Adrenal gland (tissue), 12 donors: ENCODE data around the gene PCED1B. TPM values are rescaled to one million over a fixed set of nuclear protein-coding genes. Genes with fewer than 3 reads are reported as not detected.

ENCODE experiments used
- DNase-seq, 7 donors: peaks; one replicate each; pipeline ENCODE4 v3.0.0-alpha.2; 2019 to 2020
- H3K27ac ChIP-seq, 5 donors: fragments of 200-600 bp; sonication (generic) in 4 of 5; 1 replicate in 3 of 5; 2 replicates in 2 of 5; pipeline versions ENCODE4 v1.5.1 to v1.8.0; 2016 to 2020; ENCODE audit warnings: mild to moderate bottlenecking in 1 of 5
- H3K27me3 ChIP-seq: fragments of 200-600 bp; 2 replicates; pipeline ENCODE4 v1.8.0; 2021
- H3K36me3 ChIP-seq, 2 donors: fragments of 200-600 bp; replicated peaks in 1 of 2; 1 replicate in 1 of 2; 2 replicates in 1 of 2; pipeline versions ENCODE4 v1.5.1 to v1.8.0; 2018 to 2022
- H3K4me1 ChIP-seq, 2 donors: fragments of 200-600 bp; replicated peaks in 1 of 2; 1 replicate in 1 of 2; 2 replicates in 1 of 2; pipeline versions ENCODE4 v1.5.1 to v1.8.0; 2018 to 2021
- H3K4me3 ChIP-seq, 4 donors: fragments of 200-600 bp; sonication (generic) in 3 of 4; one replicate each; pipeline ENCODE4 v1.5.1; 2016 to 2018
- H3K9me3 ChIP-seq, 3 donors: fragments of 200-600 bp; sonication (generic) in 1 of 3; replicated peaks in 1 of 3; 1 replicate in 2 of 3; 2 replicates in 1 of 3; pipeline versions ENCODE4 v1.5.1 to v1.8.0; 2016 to 2021
- POLR2A ChIP-seq, 2 donors: fragments of 450-650 bp; IDR thresholded peaks; one replicate each; pipeline ENCODE4 v1.6.1; 2017; ENCODE audit warnings: antibody characterized with exemption in 2 of 2, mild to moderate bottlenecking in 2 of 2, moderate library complexity in 1 of 2
- WGBS, 4 donors: extraction: QIAGEN DNeasy Blood & Tissue Kit in 2 of 4; methylation state at CpG; one replicate each; pipeline versions ENCODE4 v1.1.5 to v1.1.7; 2013 to 2017; 5-methylcytosine and 5-hydroxymethylcytosine counted together
- intact Hi-C, 2 donors: fragments of 100-400 bp; cut with DNase I; formaldehyde crosslinking; loops; one replicate each; pipeline versions ENCODE4 v1.14.1 to v1.15.0; 2022 to 2023
- polyA plus RNA-seq, 3 donors: library from polyadenylated mRNA; stranded (reverse); fragments of 200-250 nt in 2 of 3; fragments of 350-450 nt in 1 of 3; fragmentation: Illumina TruSeq in 1 of 3; extraction: RNeasy Lipid Tissue Mini Kit (QIAGEN cat#74804) in 1 of 3; gene quantifications; one replicate each; pipeline ENCODE4 v1.2.3, GENCODE V29; 2013 to 2014
- total RNA-seq, 9 donors: library from RNA; depleted of rRNA in 4 of 9; stranded (reverse); fragments of >200 nt in 4 of 9; fragments of 120-200 nt in 1 of 9; fragmentation: NEBNext Ultra II Directional in 1 of 9; extraction: Animal tissue kit (Norgen Biotek cat#: 25700) in 1 of 9; gene quantifications; one replicate each; pipeline versions ENCODE4 v1.1.0 to v1.2.4, GENCODE V29; 2013 to 2023
- TF ChIP-seq, protein P1 (sequence below), 6 experiments: fragments of 450-650 bp in 4 of 6; fragments of 200-600 bp in 2 of 6; sonication (generic) in 1 of 6; IDR thresholded peaks; 1 replicate in 5 of 6; 2 replicates in 1 of 6; pipeline versions ENCODE4 v1.5.1 to v1.8.0; 2016 to 2021; ENCODE audit warnings: antibody characterized with exemption in 6 of 6, mild to moderate bottlenecking in 2 of 6, moderate library complexity in 1 of 6
- donor health status: healthy with polysubstance abuse.
- donor health status: Bipolar disorder and iron deficiency.
- donor health status: DM: yes; HTN: yes; CAD: no.
- donor health status: DM: no; HTN: no; CAD: no.
- donor health status: DM: no; HTN: no; CAD: no.
- donor health status: DM: yes; HTN: yes; CAD: no.

PCED1B gene
- total and polyA plus RNA-seq, 12 donors: 8.0 to 110 (median 39.9) TPM

DNA sequence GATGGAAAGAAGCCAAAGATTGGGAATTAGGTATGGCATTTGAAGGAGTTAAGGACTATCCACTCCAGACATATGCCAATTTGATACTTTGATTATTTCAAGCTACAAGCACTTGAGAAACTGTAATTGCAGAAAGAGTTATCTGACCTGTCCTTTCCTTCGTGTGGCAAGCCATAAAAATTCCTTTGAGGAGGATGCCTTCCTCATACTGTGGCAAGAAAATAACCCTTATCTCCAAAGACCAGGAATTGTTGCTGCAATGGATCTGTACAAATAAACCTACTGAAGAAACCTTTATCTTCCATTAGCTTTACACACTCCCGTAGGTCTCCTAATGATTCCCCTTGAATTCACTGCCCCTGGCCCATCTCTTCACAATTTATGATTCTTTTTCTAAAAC lies 165.4 kb downstream of the PCED1B start:
- no peaks in the 10 kb centered on the region for H3K36me3 ChIP-seq
- WGBS, 4 donors: 71 to 98% (median 83%) methylated on average over 2 of the region's 2 CpGs
- intact Hi-C loops: no loop called here

DNA sequence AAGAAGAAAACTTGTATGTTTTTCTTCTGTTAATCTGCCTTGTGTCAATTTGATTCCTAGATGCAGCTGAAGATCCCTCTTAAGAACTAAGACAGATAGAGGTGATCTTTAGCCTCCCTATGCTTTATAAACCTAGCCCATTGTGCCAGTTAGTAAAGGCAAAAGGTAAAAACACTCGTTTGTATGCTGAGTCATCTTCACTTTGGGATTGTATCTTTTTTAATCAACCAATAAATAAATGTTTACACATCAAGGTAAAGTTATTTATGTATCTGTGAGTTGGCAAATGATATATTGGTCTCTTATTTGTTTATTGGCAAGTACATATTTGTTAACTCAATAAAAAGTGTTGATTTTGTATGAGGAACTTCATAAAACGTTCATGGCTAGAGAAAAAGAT lies 166.2 kb downstream of the PCED1B start:
- intact Hi-C loops: no loop called here
- WGBS, 4 donors: 58 to 75% (median 70%) methylated on average over 2 of the region's 2 CpGs
- DNase-seq: no peak
- H3K36me3 ChIP-seq: no peaks in the 10 kb centered on the region
- TF ChIP-seq, protein P1, sequence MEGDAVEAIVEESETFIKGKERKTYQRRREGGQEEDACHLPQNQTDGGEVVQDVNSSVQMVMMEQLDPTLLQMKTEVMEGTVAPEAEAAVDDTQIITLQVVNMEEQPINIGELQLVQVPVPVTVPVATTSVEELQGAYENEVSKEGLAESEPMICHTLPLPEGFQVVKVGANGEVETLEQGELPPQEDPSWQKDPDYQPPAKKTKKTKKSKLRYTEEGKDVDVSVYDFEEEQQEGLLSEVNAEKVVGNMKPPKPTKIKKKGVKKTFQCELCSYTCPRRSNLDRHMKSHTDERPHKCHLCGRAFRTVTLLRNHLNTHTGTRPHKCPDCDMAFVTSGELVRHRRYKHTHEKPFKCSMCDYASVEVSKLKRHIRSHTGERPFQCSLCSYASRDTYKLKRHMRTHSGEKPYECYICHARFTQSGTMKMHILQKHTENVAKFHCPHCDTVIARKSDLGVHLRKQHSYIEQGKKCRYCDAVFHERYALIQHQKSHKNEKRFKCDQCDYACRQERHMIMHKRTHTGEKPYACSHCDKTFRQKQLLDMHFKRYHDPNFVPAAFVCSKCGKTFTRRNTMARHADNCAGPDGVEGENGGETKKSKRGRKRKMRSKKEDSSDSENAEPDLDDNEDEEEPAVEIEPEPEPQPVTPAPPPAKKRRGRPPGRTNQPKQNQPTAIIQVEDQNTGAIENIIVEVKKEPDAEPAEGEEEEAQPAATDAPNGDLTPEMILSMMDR (IDR thresholded peaks at IDR 0.05): no peak
- H3K4me3 ChIP-seq: no peak overlapping the region
- no peak overlapping the region for H3K27ac ChIP-seq
- H3K9me3 ChIP-seq: no peaks in the 10 kb centered on the region
- no peaks in the 10 kb centered on the region for H3K4me1 ChIP-seq
- H3K27me3 ChIP-seq: no peaks in the 10 kb centered on the region

More for the DNA sequence above, 165.4 kb downstream of the PCED1B start:
- DNase-seq: no peak
- no peaks in the 10 kb centered on the region for H3K9me3 ChIP-seq
- H3K4me3 ChIP-seq: no peak overlapping the region
- no peaks in the 10 kb centered on the region for H3K27me3 ChIP-seq
- TF ChIP-seq, protein P1 (IDR thresholded peaks at IDR 0.05): no peak
- no peak for TF ChIP-seq POLR2A (IDR thresholded peaks at IDR 0.05)
- H3K4me1 ChIP-seq: no peaks in the 10 kb centered on the region
- no peak overlapping the region for H3K27ac ChIP-seq

DNA sequence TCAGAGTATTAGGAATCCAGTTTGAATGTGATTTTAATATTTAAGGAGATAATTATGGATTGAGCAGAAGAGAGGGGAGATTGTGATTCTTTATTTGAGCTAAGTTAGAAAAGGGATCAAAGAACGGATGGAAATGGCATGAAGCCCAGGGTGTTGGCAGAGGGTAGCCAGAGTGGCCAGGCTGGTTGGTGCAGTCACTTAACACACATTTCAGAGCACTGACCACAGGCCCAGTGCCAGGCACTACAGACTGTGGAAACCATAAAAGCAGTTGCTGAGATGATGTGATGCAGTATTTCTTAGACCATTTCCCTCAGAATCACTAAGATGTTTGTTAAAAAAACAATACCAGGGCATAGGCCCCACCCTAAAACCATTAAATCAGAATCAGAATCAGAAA lies 168.0 kb downstream of the PCED1B start:
- H3K27ac ChIP-seq: no peak overlapping the region
- no peak for DNase-seq
- H3K9me3 ChIP-seq: no peaks in the 10 kb centered on the region
- no peak overlapping the region for H3K4me3 ChIP-seq
- intact Hi-C loops: no loop called here
- TF ChIP-seq, protein P1 (IDR thresholded peaks at IDR 0.05): no peak
- no peak for TF ChIP-seq POLR2A (IDR thresholded peaks at IDR 0.05)
- H3K36me3 ChIP-seq: no peaks in the 10 kb centered on the region
- no peaks in the 10 kb centered on the region for H3K27me3 ChIP-seq
- H3K4me1 ChIP-seq: no peaks in the 10 kb centered on the region
- WGBS, 4 donors: 46 to 52% (median 50%) methylated on average over 1 of the region's 1 CpG

DNA sequence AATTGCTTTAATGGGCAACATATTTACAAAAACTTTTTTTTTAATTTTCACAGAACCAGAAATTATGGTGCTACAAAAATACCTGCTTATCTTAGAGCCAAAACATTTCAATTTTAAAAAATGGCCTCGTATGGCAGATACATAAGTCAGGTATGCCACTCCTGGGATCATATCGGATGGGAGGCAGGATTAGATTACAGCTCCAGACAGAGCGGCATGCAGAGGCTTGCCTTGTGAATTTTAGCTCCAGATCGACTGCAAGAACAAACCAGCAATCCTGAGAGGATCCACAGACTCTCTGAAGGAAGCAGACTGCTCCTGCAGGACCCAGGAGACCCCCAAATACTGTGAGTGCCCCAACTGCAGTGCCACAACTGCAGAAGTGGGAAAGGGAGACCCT lies 169.7 kb downstream of the PCED1B start:
- H3K4me1 ChIP-seq: no peaks in the 10 kb centered on the region
- no peaks in the 10 kb centered on the region for H3K36me3 ChIP-seq
- no peaks in the 10 kb centered on the region for H3K9me3 ChIP-seq
- no peak for TF ChIP-seq POLR2A (IDR thresholded peaks at IDR 0.05)
- TF ChIP-seq, protein P1 (IDR thresholded peaks at IDR 0.05): no peak
- no peaks in the 10 kb centered on the region for H3K27me3 ChIP-seq
- intact Hi-C loops: no loop called here
- no peak overlapping the region for H3K27ac ChIP-seq
- DNase-seq: no peak
- WGBS, 4 donors: 75 to 91% (median 76%) methylated on average over 4 of the region's 4 CpGs
- no peak overlapping the region for H3K4me3 ChIP-seq
